ENCODE data around the gene CDS2. TPM values are rescaled to one million over a fixed set of nuclear protein-coding genes. Genes with fewer than 3 reads are reported as not detected.

The CDS2 gene
- total RNA-seq, 1 donor from 2014 or later: 46.9 TPM

DNA sequence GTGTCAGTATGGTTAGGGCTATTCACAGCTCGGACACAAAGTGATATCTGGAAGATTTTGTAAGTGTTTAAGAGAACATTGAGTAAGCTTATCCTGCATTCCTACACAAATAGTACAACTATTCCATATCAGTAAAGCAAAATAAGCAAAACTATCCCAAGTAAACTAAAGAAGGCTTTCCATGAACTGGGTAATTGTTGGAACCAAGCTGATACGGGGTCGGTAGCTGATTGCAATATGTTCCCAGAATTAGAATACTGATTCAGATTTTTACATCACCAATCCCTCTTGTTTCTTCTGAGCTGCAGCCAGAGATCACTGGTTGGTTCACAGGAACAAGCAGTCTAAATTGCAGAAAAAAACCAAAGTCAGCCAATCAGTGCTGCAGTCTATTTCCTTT lies 54.1 kb downstream of the CDS2 start:
- Mint-ChIP-seq H3K27me3 (ENCODE audit: low read depth) (no peaks in the 10 kb centered on the region), H3K9me3 (ENCODE audit: low read depth) (no peaks in the 10 kb centered on the region), H3K36me3 (ENCODE audit: low read depth) (peaks cover 16% of the 10 kb centered on the region), H3K4me1 (ENCODE audit: low read depth) (peaks cover 20% of the 10 kb centered on the region), H3K4me3 (ENCODE audit: unreplicated experiment) (no peak overlapping the region), H3K27ac (ENCODE audit: unreplicated experiment) (peak overlapping the region; percentile 67)
- TF ChIP-seq, protein P1, sequence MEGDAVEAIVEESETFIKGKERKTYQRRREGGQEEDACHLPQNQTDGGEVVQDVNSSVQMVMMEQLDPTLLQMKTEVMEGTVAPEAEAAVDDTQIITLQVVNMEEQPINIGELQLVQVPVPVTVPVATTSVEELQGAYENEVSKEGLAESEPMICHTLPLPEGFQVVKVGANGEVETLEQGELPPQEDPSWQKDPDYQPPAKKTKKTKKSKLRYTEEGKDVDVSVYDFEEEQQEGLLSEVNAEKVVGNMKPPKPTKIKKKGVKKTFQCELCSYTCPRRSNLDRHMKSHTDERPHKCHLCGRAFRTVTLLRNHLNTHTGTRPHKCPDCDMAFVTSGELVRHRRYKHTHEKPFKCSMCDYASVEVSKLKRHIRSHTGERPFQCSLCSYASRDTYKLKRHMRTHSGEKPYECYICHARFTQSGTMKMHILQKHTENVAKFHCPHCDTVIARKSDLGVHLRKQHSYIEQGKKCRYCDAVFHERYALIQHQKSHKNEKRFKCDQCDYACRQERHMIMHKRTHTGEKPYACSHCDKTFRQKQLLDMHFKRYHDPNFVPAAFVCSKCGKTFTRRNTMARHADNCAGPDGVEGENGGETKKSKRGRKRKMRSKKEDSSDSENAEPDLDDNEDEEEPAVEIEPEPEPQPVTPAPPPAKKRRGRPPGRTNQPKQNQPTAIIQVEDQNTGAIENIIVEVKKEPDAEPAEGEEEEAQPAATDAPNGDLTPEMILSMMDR (IDR thresholded peaks at IDR 0.05): no peak
- no peak for DNase-seq (ENCODE audit: low spot score)

DNA sequence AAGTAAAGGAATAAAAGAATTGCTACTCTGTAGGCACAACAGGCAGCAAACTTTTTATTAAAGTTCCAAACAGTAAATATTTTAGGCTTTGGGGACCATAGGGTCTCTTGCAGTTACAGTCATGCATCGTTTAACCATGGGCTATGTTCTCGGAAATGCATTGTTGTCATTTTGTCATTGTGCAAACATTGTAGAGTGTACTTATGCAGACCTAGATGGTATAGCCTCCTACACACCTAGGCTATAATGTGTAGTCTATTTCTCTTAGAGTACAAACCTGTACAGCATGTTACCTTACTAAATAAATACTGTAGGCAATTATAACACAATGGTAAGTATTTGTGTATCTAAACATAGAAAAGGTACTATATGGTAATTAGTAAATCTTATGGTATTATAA lies 54.7 kb downstream of the CDS2 start:
- Mint-ChIP-seq H3K4me3 (ENCODE audit: unreplicated experiment) (no peak overlapping the region), H3K4me1 (ENCODE audit: low read depth) (peaks cover 20% of the 10 kb centered on the region), H3K27me3 (ENCODE audit: low read depth) (no peaks in the 10 kb centered on the region), H3K27ac (ENCODE audit: unreplicated experiment) (no peak overlapping the region), H3K9me3 (ENCODE audit: low read depth) (no peaks in the 10 kb centered on the region), H3K36me3 (ENCODE audit: low read depth) (peaks cover 19% of the 10 kb centered on the region)
- TF ChIP-seq, protein P1 (IDR thresholded peaks at IDR 0.05): no peak
- DNase-seq (ENCODE audit: low spot score): no peak

DNA sequence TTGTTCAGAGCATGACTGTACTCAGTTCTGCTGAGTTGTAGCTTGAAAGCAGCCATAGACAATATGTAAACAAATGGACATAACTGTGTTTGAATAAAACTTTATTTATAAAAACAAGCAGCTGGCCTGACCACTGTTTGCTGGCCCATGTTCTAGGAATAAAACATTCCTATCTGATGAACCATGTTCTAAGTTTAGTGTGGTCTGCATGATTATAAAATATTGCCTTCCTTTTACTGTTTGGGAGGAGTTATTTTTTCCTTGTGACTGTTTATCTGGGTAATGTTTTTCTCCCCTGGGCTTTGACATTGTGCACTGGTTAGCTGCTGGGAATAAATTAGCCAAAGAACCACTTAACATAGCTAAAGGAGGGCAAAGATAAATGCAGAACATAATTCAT lies 55.1 kb downstream of the CDS2 start:
- TF ChIP-seq, protein P1 (IDR thresholded peaks at IDR 0.05): no peak
- no peaks in the 10 kb centered on the region for H3K9me3 Mint-ChIP-seq (ENCODE audit: low read depth)
- no peak overlapping the region for H3K4me3 Mint-ChIP-seq (ENCODE audit: unreplicated experiment)
- H3K36me3 Mint-ChIP-seq (ENCODE audit: low read depth): peaks cover 18% of the 10 kb centered on the region
- peak overlapping the region; percentile 75 for H3K27ac Mint-ChIP-seq (ENCODE audit: unreplicated experiment)
- H3K27me3 Mint-ChIP-seq (ENCODE audit: low read depth): no peaks in the 10 kb centered on the region
- H3K4me1 Mint-ChIP-seq (ENCODE audit: low read depth): peaks cover 20% of the 10 kb centered on the region
- no peak for DNase-seq (ENCODE audit: low spot score)

DNA sequence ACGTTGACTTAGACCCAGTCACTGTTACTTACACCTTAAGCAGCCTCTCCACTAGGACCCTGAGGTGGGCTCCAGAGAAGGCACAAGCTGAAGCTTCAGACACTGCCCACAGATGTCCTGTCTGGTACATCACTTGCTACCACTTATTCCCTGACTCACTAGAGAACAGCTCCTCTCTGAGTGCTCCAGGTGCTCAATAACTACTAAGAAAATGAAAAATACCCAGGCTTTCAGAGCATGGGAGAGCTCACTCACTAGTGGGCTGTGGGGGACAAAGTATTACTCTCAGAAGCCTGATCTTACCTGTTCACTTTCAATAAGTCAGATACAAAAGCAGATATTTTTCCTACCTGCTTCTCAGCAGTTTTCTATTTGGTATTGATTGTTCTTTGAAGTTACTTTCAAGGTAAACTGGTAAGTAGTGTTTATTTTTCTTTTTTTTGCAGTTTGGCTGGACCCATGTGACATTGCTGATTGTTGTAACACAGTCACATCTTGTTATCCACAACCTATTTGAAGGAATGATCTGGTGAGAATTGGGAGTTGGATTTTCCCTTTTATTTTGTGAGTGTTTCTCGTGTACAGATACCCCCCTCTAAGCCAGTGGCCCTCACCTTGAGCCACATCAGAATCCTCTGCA lies 55.9 kb downstream of the CDS2 start:
- H3K4me1 Mint-ChIP-seq (ENCODE audit: low read depth): peaks cover 20% of the 10 kb centered on the region
- peaks cover 18% of the 10 kb centered on the region for H3K36me3 Mint-ChIP-seq (ENCODE audit: low read depth)
- H3K9me3 Mint-ChIP-seq (ENCODE audit: low read depth): no peaks in the 10 kb centered on the region
- TF ChIP-seq, protein P1 (IDR thresholded peaks at IDR 0.05): no peak
- no peak overlapping the region for H3K4me3 Mint-ChIP-seq (ENCODE audit: unreplicated experiment)
- DNase-seq (ENCODE audit: low spot score): no peak
- H3K27me3 Mint-ChIP-seq (ENCODE audit: low read depth): no peaks in the 10 kb centered on the region
- no peak overlapping the region for H3K27ac Mint-ChIP-seq (ENCODE audit: unreplicated experiment)

DNA sequence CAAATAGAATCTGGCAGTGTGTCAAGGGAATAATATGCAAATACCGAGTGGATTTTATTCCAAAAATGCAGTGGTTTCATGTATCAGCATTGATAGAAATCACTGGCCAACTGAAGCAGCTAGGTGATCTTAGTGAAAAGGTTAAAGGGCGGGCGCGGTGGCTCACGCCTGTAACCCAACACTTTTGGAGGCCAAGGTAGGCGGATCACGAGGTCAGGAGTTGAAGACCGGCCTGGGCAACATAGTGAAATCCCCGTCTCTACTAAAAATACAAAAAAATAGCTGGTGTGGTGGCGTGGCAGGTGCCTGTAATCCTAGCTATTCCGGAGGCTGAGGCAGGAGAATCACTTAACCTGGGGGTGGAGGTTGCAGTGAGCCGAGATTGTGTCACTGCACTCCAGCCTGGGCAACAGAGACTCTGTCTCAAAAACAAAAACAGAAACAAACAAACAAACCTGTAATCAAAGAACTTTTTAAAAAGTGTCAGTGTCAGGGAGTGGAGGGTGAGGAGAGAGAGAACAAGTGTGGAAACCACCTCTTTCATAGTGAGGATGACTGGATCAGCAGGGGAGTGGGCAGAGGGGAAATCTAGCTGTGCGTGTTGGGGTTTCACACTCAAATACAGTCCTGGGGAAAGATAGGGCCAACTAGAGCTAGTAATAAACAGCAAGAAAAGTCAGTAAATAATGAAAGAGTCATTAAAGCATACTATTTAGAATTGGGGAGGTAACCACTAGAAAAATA lies 57.1 kb downstream of the CDS2 start:
- Mint-ChIP-seq H3K4me1 (ENCODE audit: low read depth) (peaks cover 20% of the 10 kb centered on the region), H3K9me3 (ENCODE audit: low read depth) (no peaks in the 10 kb centered on the region), H3K4me3 (ENCODE audit: unreplicated experiment) (no peak overlapping the region), H3K27ac (ENCODE audit: unreplicated experiment) (no peak overlapping the region), H3K36me3 (ENCODE audit: low read depth) (peaks cover 12% of the 10 kb centered on the region), H3K27me3 (ENCODE audit: low read depth) (no peaks in the 10 kb centered on the region)
- DNase-seq (ENCODE audit: low spot score): no peak
- TF ChIP-seq, protein P1 (IDR thresholded peaks at IDR 0.05): no peak
